OCI-LY3 (cell line): Measurements from ENCODE around the gene NDUFA9.

Experiments
- H2AFZ ChIP-seq: fragments of 200-600, 300-600 bp; shearing (Covaris generic); 2 replicates; pipeline ENCODE4 v1.6.0; 2014; ENCODE audit warnings: antibody characterized with exemption, low read depth, low read length
- H3K27ac ChIP-seq: fragments of 200-600, 300-600 bp; sonication (generic); 2 replicates; pipeline ENCODE4 v1.5.1; 2014; ENCODE audit warnings: mild to moderate bottlenecking, low read length, moderate library complexity, mixed read lengths
- H3K27me3 ChIP-seq: fragments of 200-600, 300-600 bp; sonication (generic); 2 replicates; pipeline ENCODE4 v1.6.1; 2014; ENCODE audit warnings: low read depth, low read length, mixed read lengths
- H3K36me3 ChIP-seq: fragments of 200-600, 300-600 bp; sonication (generic); replicated peaks from 2 replicates; pipeline ENCODE3; 2014; ENCODE audit warnings: low read depth, low read length, mixed read lengths
- H3K4me1 ChIP-seq: fragments of 300-600, 200-600 bp; sonication (generic); 2 replicates; pipeline ENCODE4 v1.6.1; 2014; ENCODE audit warnings: low read length, mixed read lengths
- H3K4me2 ChIP-seq: fragments of 200-600, 300-600 bp; sonication (generic); 2 replicates; pipeline ENCODE4 v1.6.1; 2014; ENCODE audit warnings: low read length, mixed read lengths
- H3K4me3 ChIP-seq: fragments of 300-600, 200-600 bp; sonication (generic); 2 replicates; pipeline ENCODE4 v1.5.1; 2014; ENCODE audit warnings: antibody characterized with exemption, mild to moderate bottlenecking, low read length, moderate library complexity
- H3K79me2 ChIP-seq: fragments of 300-600, 200-600 bp; shearing (Covaris generic); 2 replicates; pipeline ENCODE4 v1.6.1; 2014; ENCODE audit warnings: mild to moderate bottlenecking, low read length, mixed read lengths
- H3K9ac ChIP-seq: fragments of 300-600, 200-600 bp; shearing (Covaris generic); 2 replicates; pipeline ENCODE4 v1.6.0; 2014; ENCODE audit warnings: mild to moderate bottlenecking, low read length, moderate library complexity
- H3K9me3 ChIP-seq: fragments of 200-600, 300-600 bp; shearing (Covaris generic); 2 replicates; pipeline ENCODE4 v1.6.1; 2014; ENCODE audit warnings: low read length, mixed read lengths; ENCODE audit not compliant: insufficient read depth
- H4K20me1 ChIP-seq: fragments of 200-600, 300-600 bp; sonication (generic); 2 replicates; pipeline ENCODE4 v1.6.1; 2016; ENCODE audit warnings: low read length, mixed read lengths; ENCODE audit not compliant: insufficient read depth
- EZH2phosphoT487 ChIP-seq: fragments of 200-600 bp; shearing (Covaris generic); IDR thresholded peaks from 2 replicates; pipeline ENCODE4 v1.6.1; 2018; ENCODE audit warnings: antibody characterized with exemption, mixed run types, low read depth
- TF ChIP-seq, protein P1 (sequence below): fragments of 200-600, 300-600 bp; sonication (generic); IDR thresholded peaks from 2 replicates; pipeline ENCODE4 v1.5.1; 2014; ENCODE audit warnings: antibody characterized with exemption, low read length, low read depth

Gene NDUFA9

DNA sequence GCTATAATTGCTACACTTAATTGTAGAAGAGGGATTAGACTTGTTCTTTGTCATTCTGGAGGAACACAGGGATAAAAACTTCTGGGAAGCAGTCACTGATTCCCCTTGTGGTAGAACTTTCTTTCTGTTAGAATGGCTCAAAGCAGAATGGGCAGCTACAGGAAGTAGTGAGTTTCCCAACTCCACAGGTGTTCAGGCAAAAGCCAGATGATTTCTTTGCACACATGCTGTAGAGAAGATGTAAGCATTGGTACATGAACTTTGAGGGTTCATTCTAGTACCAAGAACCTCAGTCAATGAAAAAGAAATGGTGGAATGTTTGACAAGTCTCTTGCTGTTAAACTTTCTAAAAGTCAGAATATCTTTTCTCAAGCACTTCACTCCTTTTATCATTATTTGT is 4.3 kb downstream of the NDUFA9 start:
- Histone ChIP-seq H3K79me2 (peaks cover 56% of the 10 kb centered on the region), H3K4me3 (no peak overlapping the region), H3K36me3 (peaks cover 30% of the 10 kb centered on the region), H3K27me3 (no peaks in the 10 kb centered on the region), H3K4me2 (peak overlapping the region; percentile 15; the same call in 1 of the 2 replicates), H3K9ac (no peak overlapping the region), H3K4me1 (peaks cover 22% of the 10 kb centered on the region), H2AFZ (no peak overlapping the region), H3K27ac (no peak overlapping the region), H3K9me3 (no peaks in the 10 kb centered on the region), H4K20me1 (no peaks in the 10 kb centered on the region)
- TF ChIP-seq EZH2phosphoT487, result no peak
- TF ChIP-seq, protein P1, sequence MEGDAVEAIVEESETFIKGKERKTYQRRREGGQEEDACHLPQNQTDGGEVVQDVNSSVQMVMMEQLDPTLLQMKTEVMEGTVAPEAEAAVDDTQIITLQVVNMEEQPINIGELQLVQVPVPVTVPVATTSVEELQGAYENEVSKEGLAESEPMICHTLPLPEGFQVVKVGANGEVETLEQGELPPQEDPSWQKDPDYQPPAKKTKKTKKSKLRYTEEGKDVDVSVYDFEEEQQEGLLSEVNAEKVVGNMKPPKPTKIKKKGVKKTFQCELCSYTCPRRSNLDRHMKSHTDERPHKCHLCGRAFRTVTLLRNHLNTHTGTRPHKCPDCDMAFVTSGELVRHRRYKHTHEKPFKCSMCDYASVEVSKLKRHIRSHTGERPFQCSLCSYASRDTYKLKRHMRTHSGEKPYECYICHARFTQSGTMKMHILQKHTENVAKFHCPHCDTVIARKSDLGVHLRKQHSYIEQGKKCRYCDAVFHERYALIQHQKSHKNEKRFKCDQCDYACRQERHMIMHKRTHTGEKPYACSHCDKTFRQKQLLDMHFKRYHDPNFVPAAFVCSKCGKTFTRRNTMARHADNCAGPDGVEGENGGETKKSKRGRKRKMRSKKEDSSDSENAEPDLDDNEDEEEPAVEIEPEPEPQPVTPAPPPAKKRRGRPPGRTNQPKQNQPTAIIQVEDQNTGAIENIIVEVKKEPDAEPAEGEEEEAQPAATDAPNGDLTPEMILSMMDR, result no peak

DNA sequence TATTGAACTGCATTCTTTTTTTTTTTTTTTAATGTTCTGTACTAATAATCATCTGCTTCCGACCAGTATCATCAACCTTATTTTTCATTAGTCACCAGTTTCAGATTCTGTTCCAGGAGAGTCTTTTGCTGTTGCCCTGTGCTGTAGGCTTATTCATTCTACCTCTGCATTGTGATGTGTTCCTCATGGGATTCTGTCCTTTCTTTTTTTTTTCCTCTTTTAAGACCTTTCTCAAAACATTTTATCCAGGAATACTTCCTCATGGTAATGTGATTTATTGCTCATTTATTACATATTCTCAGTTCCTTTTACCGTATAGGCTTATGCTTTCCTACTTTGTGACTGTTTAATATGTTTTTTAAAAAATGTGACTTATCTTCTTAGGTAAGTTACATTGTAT is 4.8 kb downstream of the NDUFA9 start:
- Histone ChIP-seq H3K27ac (no peak overlapping the region), H3K79me2 (peaks cover 52% of the 10 kb centered on the region)
- no peak for TF ChIP-seq EZH2phosphoT487
- TF ChIP-seq, protein P1, result no peak

DNA sequence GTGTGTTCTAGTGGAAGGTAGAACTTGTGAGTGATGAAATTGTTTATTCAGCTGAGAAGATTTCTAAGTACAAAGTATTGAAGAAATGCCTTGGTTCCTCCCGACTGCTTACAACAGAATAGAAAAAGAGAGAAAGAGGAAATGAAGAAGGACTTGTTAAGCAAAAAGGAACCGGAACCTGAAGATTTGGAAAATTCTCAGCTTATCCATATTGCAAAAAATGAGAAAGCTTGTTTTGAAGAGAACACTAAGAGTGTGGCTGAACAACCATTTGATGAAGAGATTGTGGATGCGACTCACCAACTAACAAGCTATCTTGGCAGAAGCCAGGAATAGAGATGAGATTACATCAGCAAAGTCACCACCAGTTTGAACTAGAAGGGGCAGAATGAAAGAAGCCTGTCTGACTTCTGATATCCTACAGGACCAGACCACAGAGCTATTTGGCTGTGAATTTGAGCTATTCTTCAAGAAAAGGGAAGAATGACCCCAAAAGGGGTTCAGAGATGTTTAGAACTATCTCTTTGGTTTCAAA is 15.1 kb downstream of the NDUFA9 start:
- Histone ChIP-seq H3K27me3 (no peaks in the 10 kb centered on the region), H3K4me1 (peaks cover 36% of the 10 kb centered on the region), H3K4me3 (no peak overlapping the region), H3K27ac (peak overlapping the region; percentile 28), H3K4me2 (peak overlapping the region; percentile 19; the same call in 1 of the 2 replicates), H2AFZ (no peak overlapping the region), H3K36me3 (peaks cover 87% of the 10 kb centered on the region), H4K20me1 (no peaks in the 10 kb centered on the region), H3K9me3 (no peaks in the 10 kb centered on the region), H3K9ac (no peak overlapping the region; the same call in 1 of the 2 replicates), H3K79me2 (0 out of 2 replicates have a peak, but pooled peaks cover 3% of the 10 kb centered on the region)
- TF ChIP-seq, protein P1, result no peak
- no peak for TF ChIP-seq EZH2phosphoT487

More for the DNA sequence above, 4.8 kb downstream of the NDUFA9 start:
- Histone ChIP-seq H3K9ac (no peak overlapping the region), H2AFZ (no peak overlapping the region), H3K4me3 (no peak overlapping the region), H3K4me1 (peaks cover 22% of the 10 kb centered on the region), H4K20me1 (no peaks in the 10 kb centered on the region), H3K27me3 (no peaks in the 10 kb centered on the region), H3K9me3 (no peaks in the 10 kb centered on the region), H3K4me2 (peak overlapping the region; percentile 15; the same call in 1 of the 2 replicates), H3K36me3 (peaks cover 33% of the 10 kb centered on the region)

DNA sequence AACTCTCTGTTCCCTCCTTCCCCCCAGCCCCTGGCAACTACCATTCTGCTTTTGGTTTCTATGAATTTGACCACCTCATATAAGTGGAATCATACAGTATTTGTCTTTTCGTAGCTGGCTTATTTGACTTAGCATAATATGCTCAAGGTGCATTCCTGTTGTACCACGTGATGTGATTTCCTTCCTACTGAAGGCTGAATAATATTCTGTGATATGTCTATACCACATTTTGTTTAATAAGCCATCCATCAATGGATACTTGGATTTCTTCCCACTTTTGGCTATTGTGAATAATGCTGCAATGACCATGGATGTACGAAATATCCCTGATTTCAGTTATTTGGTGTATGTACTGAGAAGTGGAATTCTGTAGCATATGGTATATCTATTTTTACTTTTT is 16.3 kb downstream of the NDUFA9 start:
- TF ChIP-seq EZH2phosphoT487, result no peak
- TF ChIP-seq, protein P1, result no peak
- Histone ChIP-seq H3K4me1 (peaks cover 30% of the 10 kb centered on the region), H3K9ac (no peak overlapping the region), H3K9me3 (no peaks in the 10 kb centered on the region), H3K4me3 (no peak overlapping the region), H3K27me3 (no peaks in the 10 kb centered on the region), H3K4me2 (no peak overlapping the region), H4K20me1 (no peaks in the 10 kb centered on the region), H3K36me3 (peaks cover 87% of the 10 kb centered on the region), H3K27ac (no peak overlapping the region), H2AFZ (no peak overlapping the region), H3K79me2 (0 out of 2 replicates have a peak, but pooled peaks cover 3% of the 10 kb centered on the region)
